ENCODE measurements around the gene IRF2BPL.

IRF2BPL gene

DNA sequence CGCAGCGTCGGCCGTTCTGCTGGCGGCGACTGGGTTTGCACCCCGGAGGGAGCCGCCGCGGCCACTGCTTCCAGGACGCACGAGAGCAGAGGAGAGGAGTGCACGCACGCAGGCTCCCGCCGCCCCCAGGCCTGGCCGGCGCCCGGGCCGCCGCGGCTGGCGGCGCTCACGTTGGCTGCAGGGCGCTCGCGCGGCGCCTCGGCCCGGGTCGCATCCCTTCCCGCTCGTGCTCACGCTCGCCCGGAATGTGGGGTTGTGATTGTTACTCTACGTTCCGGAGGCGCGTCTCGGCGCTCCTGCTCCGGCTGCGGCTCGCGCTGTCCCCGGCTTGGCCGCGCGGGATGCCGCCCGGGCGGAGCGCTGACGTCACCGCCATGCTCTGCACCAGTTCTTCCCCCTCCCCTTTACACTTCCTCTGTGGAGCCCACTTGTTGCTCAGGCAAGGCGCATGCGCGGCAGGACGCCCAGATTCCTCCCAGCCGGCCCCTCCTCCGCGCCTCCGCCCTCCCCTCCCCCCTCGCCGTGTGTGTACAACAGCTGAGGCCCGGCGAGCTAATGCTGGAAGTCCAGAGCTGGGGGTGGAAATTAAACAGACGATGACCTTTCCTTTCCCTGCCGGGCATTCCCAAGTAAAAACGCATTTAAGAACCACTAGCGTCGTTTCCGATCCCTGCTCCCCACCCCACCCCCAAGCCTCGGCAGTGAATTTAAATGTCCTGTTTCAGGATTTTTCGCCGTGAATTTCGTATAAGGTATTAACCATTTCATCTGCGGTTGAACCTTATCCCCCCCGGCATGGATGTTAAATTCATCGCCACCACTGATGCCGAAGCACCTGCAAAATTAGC, at the start of gene IRF2BPL:
IRF2BPL (minus strand) TSS at position 325 of the 848 bp plus-strand sequence. CDS start 916 bp downstream, outside the sequence.
- peak; percentile 99 for DNase-seq (ENCODE audit: low spot score)
- TF ChIP-seq CTCF (IDR thresholded peaks at IDR 0.05; ENCODE audit: extremely low read depth, missing control alignments) = no peak

- TF ChIP-seq CTCF (IDR thresholded peaks at IDR 0.05; ENCODE audit: extremely low read depth, missing control alignments) = no peak
- DNase-seq (ENCODE audit: low spot score) = no peak
These were observed 48.5 kb upstream of the IRF2BPL start for GRCh38 chr14:77077040-77077439.

DNA sequence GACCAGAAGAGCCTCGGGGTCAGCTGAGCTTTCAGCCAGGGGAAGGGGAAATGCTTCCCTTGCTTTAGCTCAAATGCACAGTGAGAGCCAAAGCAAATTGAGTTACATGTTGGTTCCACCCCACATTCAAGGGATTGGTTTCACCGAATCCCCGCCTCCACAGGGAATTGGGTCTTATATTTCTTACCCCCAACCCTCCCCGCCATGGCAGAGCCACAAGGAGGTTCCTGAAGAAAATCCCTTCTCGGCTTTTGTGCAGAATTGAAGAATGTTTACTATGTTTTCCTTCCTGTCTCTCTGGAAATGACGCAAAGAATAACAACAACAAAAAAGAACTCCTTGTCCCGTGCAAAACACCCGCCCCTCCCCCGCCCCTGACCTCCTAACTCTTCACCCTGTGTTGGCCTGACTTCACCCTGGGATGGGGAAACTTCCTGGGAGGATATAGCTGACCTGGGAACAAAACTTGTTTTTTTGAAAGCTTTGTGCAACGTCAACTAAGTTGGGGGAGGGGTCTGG, 47.7 kb upstream of the IRF2BPL start:
- no peak for TF ChIP-seq CTCF (IDR thresholded peaks at IDR 0.05; ENCODE audit: extremely low read depth, missing control alignments)
- no peak for DNase-seq (ENCODE audit: low spot score)

- no peak for DNase-seq (ENCODE audit: low spot score)
- TF ChIP-seq CTCF (IDR thresholded peaks at IDR 0.05; ENCODE audit: extremely low read depth, missing control alignments) = no peak
These were observed 46.5 kb upstream of the IRF2BPL start for GRCh38 chr14:77074969-77075368.

GRCh38 chr14:77071938-77072388, 43.5 kb upstream of the IRF2BPL start:
- no peak for DNase-seq (ENCODE audit: low spot score)
- TF ChIP-seq CTCF (IDR thresholded peaks at IDR 0.05; ENCODE audit: extremely low read depth, missing control alignments) = no peak

GRCh38 chr14:77069551-77069950, 41.0 kb upstream of the IRF2BPL start:
- no peak for DNase-seq (ENCODE audit: low spot score)
- no peak for TF ChIP-seq CTCF (IDR thresholded peaks at IDR 0.05; ENCODE audit: extremely low read depth, missing control alignments)

GRCh38 chr14:77068517-77069200, 40.2 kb upstream of the IRF2BPL start:
- no peak for TF ChIP-seq CTCF (IDR thresholded peaks at IDR 0.05; ENCODE audit: extremely low read depth, missing control alignments)
- no peak for DNase-seq (ENCODE audit: low spot score)

Data from GM20000 (cell line).